Natural killer cell (primary cell): Measurements from ENCODE around the gene MIEF1. TPM values are rescaled to one million over a fixed set of nuclear protein-coding genes. Genes with fewer than 3 reads are reported as not detected.

Experiments used
- ATAC-seq, 3 donors: fragments of 150-1000 bp in 2 of 3; fragments of 200-7000 bp in 1 of 3; cut with Tn5 transposase; 1 replicate in 1 of 3; 2 replicates in 2 of 3; pipeline ENCODE4 v1.10.0; 2021; ENCODE audit warnings: mild to moderate bottlenecking in 2 of 3, moderate library complexity in 2 of 3
- DNase-seq, 2 donors: peaks; one replicate each; pipeline versions ENCODE4 v3.0.0 to v3.0.0-alpha.2; 2013 to 2021; ENCODE audit warnings: mixed read lengths in 1 of 2
- H3K27ac ChIP-seq: one replicate; pipeline ENCODE4 v1.5.1; 2013; ENCODE audit warnings: mild to moderate bottlenecking, low read length
- H3K27me3 ChIP-seq: one replicate; pipeline ENCODE4 v1.6.1; 2013; ENCODE audit warnings: low read length; ENCODE audit not compliant: control insufficient read depth, insufficient read depth
- H3K36me3 ChIP-seq: one replicate; pipeline ENCODE4 v1.6.1; 2013; ENCODE audit warnings: low read length; ENCODE audit not compliant: control insufficient read depth, insufficient read depth
- H3K4me1 ChIP-seq: one replicate; pipeline ENCODE4 v1.6.1; 2013; ENCODE audit warnings: low read length; ENCODE audit not compliant: control insufficient read depth, insufficient read depth
- H3K4me3 ChIP-seq: one replicate; pipeline ENCODE4 v1.5.1; 2013; ENCODE audit warnings: low read length
- H3K9me3 ChIP-seq: one replicate; pipeline ENCODE4 v1.6.1; 2013; ENCODE audit warnings: low read length; ENCODE audit not compliant: control insufficient read depth, insufficient read depth
- H3K27ac Mint-ChIP-seq, 2 donors: one replicate each; pipeline ENCODE4 v1.8.0; 2022; ENCODE audit warnings: mild to moderate bottlenecking in 2 of 2, mixed read lengths in 2 of 2, moderate library complexity in 1 of 2
- H3K27me3 Mint-ChIP-seq, 2 donors: one replicate each; pipeline ENCODE4 v1.8.0; 2022; ENCODE audit warnings: low read depth in 2 of 2, mixed read lengths in 2 of 2
- H3K36me3 Mint-ChIP-seq: one replicate; pipeline ENCODE4 v1.8.0; 2022; ENCODE audit warnings: mixed read lengths
- H3K4me1 Mint-ChIP-seq, 2 donors: one replicate each; pipeline ENCODE4 v1.8.0; 2022; ENCODE audit warnings: mixed read lengths in 2 of 2
- H3K4me3 Mint-ChIP-seq: one replicate; pipeline ENCODE4 v1.8.0; 2022; ENCODE audit warnings: mild to moderate bottlenecking, moderate library complexity, mixed read lengths
- H3K9me3 Mint-ChIP-seq, 2 donors: one replicate each; pipeline ENCODE4 v1.8.0; 2022; ENCODE audit warnings: mixed read lengths in 2 of 2
- WGBS: methylation state at CpG from one replicate; pipeline ENCODE4 v1.1.7; 2013; ENCODE audit warnings: missing lambda C conversion rate; ENCODE audit not compliant: insufficient coverage; 5-methylcytosine and 5-hydroxymethylcytosine counted together
- intact Hi-C: fragments of 100-400 bp; cut with micrococcal nuclease; formaldehyde crosslinking; loops from one replicate; pipeline ENCODE4 v1.14.2; 2022
- total RNA-seq, 4 donors: library from RNA; stranded (reverse); fragments of 120-200 nt in 1 of 4; gene quantifications; one replicate each; pipeline versions ENCODE4 v1.2.3 to v1.2.4, GENCODE V29; 2013 to 2022
- TF ChIP-seq, protein P1 (sequence below): fragments of 200-600 bp; IDR thresholded peaks from one replicate; pipeline ENCODE4 v1.8.0; 2022; ENCODE audit warnings: antibody characterized with exemption

Gene MIEF1
- total RNA-seq, 3 donors from 2014 or later (not counting 1 experiment from before 2014, with no cell fraction given), result 16.1 to 27.6 (median 25.1) TPM

DNA sequence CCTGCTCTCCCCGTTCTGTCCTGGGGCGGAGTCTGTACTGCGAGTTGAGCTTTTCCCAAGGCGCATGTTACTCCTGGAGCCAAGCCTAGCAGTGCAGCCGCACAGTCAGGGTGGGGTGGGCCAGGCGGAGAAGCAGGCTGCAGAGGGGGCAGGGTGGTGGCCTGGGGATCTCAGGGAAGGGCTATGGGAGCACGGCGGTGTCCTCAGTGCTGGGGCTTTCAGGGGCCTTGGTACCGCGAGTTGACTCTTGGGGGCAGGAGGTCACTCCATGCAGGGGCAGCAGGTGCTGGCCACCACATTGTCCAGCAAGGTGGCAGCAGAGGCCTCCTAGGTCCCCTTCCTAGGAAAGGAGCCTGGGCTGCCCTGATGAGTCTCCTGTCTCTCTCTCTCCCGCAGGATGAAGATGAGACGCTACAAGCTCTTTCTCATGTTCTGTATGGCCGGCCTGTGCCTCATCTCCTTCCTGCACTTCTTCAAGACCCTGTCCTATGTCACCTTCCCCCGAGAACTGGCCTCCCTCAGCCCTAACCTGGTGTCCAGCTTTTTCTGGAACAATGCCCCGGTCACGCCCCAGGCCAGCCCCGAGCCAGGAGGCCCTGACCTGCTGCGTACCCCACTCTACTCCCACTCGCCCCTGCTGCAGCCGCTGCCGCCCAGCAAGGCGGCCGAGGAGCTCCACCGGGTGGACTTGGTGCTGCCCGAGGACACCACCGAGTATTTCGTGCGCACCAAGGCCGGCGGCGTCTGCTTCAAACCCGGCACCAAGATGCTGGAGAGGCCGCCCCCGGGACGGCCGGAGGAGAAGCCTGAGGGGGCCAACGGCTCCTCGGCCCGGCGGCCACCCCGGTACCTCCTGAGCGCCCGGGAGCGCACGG is 14.9 kb upstream of the MIEF1 start:
- TF ChIP-seq, protein P1, sequence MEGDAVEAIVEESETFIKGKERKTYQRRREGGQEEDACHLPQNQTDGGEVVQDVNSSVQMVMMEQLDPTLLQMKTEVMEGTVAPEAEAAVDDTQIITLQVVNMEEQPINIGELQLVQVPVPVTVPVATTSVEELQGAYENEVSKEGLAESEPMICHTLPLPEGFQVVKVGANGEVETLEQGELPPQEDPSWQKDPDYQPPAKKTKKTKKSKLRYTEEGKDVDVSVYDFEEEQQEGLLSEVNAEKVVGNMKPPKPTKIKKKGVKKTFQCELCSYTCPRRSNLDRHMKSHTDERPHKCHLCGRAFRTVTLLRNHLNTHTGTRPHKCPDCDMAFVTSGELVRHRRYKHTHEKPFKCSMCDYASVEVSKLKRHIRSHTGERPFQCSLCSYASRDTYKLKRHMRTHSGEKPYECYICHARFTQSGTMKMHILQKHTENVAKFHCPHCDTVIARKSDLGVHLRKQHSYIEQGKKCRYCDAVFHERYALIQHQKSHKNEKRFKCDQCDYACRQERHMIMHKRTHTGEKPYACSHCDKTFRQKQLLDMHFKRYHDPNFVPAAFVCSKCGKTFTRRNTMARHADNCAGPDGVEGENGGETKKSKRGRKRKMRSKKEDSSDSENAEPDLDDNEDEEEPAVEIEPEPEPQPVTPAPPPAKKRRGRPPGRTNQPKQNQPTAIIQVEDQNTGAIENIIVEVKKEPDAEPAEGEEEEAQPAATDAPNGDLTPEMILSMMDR, result no peak
- ATAC-seq (no peak), DNase-seq (no peak)
- Mint-ChIP-seq H3K27ac (no peak overlapping the region), H3K4me3 (no peak overlapping the region), H3K9me3 (no peaks in the 10 kb centered on the region), H3K4me1 (peaks cover 6 to 7% of the 10 kb centered on the region in 2 donors), H3K36me3 (no peaks in the 10 kb centered on the region), H3K27me3 (no peaks in the 10 kb centered on the region)
- H3K9me3 ChIP-seq, result no peaks in the 10 kb centered on the region
- intact Hi-C loops, result no loop called here
- 95% methylated on average over 45 of the region's 45 CpGs for WGBS
- peaks cover 5% of the 10 kb centered on the region for H3K4me1 ChIP-seq
- H3K36me3 ChIP-seq, result no peaks in the 10 kb centered on the region
- H3K4me3 ChIP-seq, result no peak overlapping the region
- no peaks in the 10 kb centered on the region for H3K27me3 ChIP-seq
- H3K27ac ChIP-seq, result no peak overlapping the region

DNA sequence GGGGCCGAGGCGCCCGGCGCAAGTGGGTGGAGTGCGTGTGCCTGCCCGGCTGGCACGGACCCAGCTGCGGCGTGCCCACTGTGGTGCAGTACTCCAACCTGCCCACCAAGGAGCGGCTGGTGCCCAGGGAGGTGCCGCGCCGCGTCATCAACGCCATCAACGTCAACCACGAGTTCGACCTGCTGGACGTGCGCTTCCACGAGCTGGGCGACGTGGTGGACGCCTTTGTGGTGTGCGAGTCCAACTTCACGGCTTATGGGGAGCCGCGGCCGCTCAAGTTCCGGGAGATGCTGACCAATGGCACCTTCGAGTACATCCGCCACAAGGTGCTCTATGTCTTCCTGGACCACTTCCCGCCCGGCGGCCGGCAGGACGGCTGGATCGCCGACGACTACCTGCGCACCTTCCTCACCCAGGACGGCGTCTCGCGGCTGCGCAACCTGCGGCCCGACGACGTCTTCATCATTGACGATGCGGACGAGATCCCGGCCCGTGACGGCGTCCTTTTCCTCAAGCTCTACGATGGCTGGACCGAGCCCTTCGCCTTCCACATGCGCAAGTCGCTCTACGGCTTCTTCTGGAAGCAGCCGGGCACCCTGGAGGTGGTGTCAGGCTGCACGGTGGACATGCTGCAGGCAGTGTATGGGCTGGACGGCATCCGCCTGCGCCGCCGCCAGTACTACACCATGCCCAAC is 14.1 kb upstream of the MIEF1 start:
- Mint-ChIP-seq H3K27ac (no peak overlapping the region), H3K27me3 (no peaks in the 10 kb centered on the region), H3K9me3 (no peaks in the 10 kb centered on the region), H3K4me1 (peaks cover 6 to 7% of the 10 kb centered on the region in 2 donors), H3K4me3 (no peak overlapping the region), H3K36me3 (no peaks in the 10 kb centered on the region)
- intact Hi-C loops, result no loop called here
- H3K36me3 ChIP-seq, result no peaks in the 10 kb centered on the region
- H3K9me3 ChIP-seq, result no peaks in the 10 kb centered on the region
- no peak overlapping the region for H3K4me3 ChIP-seq
- ATAC-seq, result no peak
- no peak for DNase-seq
- no peak overlapping the region for H3K27ac ChIP-seq
- H3K4me1 ChIP-seq, result peaks cover 5% of the 10 kb centered on the region
- H3K27me3 ChIP-seq, result no peaks in the 10 kb centered on the region
- TF ChIP-seq, protein P1, result no peak
- WGBS, result 97% methylated on average over 70 of the region's 70 CpGs

DNA sequence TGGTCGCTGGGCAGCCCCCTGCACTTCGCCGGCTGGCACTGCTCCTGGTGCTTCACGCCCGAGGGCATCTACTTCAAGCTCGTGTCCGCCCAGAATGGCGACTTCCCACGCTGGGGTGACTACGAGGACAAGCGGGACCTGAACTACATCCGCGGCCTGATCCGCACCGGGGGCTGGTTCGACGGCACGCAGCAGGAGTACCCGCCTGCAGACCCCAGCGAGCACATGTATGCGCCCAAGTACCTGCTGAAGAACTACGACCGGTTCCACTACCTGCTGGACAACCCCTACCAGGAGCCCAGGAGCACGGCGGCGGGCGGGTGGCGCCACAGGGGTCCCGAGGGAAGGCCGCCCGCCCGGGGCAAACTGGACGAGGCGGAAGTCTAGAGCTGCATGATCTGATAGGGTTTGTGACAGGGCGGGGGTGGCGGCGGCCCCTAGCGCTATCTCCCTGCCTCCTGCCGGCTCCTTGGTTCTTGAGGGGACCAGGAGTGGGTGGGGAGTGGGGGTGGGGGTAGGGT is 13.5 kb upstream of the MIEF1 start:
- Mint-ChIP-seq H3K9me3 (no peaks in the 10 kb centered on the region), H3K36me3 (no peaks in the 10 kb centered on the region), H3K27ac (no peak overlapping the region), H3K27me3 (no peaks in the 10 kb centered on the region), H3K4me3 (no peak overlapping the region), H3K4me1 (peaks cover 6 to 7% of the 10 kb centered on the region in 2 donors)
- intact Hi-C loops, result no loop called here
- Histone ChIP-seq H3K9me3 (no peaks in the 10 kb centered on the region), H3K36me3 (no peaks in the 10 kb centered on the region), H3K4me1 (peaks cover 5% of the 10 kb centered on the region), H3K4me3 (no peak overlapping the region), H3K27me3 (no peaks in the 10 kb centered on the region), H3K27ac (no peak overlapping the region)
- TF ChIP-seq, protein P1, result no peak
- DNase-seq (no peak), ATAC-seq (no peak)
- WGBS, result 95% methylated on average over 39 of the region's 39 CpGs
